Measurements from ENCODE around the gene PLXNA1.

The PLXNA1 gene

GRCh38 chr3:126989316-126990023, 6.6 kb downstream of the PLXNA1 start:
- no peak for DNase-seq

DNA sequence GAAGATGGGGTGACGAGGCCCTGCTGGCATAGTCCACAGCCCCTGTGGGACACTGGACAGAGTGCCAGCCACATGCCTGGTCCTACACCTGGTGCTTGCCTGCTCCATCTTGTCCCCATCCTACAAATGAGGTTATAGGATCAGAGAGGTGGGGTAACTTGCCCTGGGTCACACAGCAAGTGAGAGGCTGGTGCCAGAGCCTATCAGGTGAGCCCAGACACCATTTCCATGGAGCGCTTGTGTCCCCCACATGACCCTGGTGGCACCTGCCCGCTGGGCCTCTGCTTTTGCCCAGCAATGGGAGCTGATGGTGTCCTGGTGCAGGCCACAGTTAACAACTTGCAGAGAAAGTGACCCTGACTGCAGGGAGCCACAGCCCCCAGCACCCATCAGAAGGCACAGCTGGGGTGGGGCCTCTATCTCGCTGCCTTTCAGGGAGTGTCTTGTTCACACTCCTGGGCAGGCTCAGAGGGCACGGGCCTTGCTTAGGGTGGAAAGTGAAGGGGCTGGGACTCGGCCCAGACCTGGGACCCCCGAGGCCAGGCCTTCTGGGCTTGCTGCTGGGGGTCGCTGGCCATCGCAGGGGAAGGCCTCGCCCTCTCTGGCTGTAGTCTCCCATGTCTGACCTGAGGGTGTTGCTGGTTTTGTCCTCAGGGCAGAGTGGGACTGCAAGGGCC, 7.2 kb downstream of the PLXNA1 start:
- DNase-seq = no peak

GRCh38 chr3:126990890-126991289, 8.0 kb downstream of the PLXNA1 start:
- DNase-seq = no peak

DNA sequence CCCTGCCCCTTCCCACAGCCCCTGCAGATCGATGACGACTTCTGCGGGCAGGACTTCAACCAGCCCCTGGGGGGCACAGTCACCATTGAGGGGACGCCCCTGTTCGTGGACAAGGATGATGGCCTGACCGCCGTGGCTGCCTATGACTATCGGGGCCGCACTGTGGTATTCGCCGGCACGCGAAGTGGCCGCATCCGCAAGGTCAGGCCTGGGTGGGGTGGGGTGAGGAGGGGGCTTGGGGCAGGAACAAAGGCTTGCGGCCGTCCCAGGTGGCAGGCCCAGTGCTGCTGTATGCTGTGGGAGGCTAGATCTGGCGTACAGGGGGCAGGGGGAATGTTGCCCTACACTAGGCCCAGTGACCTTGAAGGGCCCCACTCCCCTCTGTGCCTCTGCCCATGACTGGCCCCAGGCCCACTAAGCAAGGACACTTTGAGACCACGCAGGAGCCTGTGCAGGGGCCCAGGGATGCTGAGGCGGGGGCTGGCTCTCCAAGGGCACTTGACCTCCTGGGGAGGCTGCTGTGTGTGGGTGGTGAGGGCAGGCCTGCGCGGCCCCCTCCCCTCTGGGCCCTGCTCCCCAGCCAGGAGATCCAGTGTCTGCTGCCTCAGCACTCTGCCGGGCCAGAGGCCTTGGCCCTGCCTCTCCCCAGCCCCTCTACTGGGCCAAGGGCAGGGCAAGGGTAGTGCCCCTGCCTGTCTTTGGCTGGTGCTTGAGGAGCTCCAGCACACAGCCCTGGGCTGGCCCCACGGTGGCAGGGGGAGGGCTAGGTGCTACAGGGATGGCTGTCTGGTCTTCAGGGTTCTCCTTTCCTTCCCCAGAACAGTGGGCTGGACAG, 8.7 kb downstream of the PLXNA1 start:
- no peak for DNase-seq

GRCh38 chr3:126992216-126992615, 9.3 kb downstream of the PLXNA1 start:
- no peak for DNase-seq

DNA sequence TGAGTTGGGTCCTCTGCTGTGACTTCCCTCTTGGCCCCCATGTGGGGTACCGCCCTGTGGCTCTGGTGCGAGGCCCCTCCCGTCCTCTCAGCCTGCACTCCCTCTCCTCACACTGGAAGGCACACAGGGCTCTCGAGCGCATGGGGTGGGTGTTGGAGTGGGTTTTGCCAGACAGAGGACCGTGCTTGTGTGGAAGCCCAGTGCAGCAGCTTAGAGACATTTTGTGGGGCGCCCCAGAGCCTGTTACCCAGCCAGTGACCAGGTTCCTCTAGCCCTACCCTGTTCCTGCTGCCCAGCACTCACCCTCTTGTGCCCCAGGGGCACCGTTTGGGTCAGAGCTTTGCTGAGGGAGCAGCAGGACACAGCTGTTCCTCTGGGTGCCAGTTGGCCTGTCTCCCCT, 9.9 kb downstream of the PLXNA1 start:
- no peak for DNase-seq

DNA sequence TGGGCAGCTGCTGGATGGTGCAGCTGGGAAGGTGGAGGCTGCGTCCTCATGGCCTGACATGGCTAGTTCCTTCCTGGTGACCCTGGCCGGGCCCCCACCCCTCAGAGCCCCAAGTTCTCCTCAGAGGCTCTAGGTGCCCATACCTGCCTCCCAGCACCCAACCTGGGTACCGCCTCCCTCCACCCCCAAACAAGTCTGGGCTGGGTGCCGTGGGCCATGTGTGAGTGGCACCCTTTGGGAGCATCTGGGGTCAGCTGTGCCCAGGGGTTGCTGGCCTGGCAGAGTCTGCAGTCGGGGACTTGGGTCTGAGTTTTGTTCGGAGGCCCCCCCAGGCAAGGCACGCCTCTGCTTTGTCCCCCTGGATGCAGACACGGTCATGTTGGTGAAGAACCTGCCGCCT, 10.5 kb downstream of the PLXNA1 start:
- DNase-seq = no peak

GRCh38 chr3:126994661-126995245, 11.8 kb downstream of the PLXNA1 start:
- no peak for DNase-seq

- DNase-seq = no peak
Measured at GRCh38 chr3:126995254-126995780, 12.4 kb downstream of the PLXNA1 start.

GRCh38 chr3:126995926-126996512, 13.1 kb downstream of the PLXNA1 start:
- DNase-seq = no peak

DNA sequence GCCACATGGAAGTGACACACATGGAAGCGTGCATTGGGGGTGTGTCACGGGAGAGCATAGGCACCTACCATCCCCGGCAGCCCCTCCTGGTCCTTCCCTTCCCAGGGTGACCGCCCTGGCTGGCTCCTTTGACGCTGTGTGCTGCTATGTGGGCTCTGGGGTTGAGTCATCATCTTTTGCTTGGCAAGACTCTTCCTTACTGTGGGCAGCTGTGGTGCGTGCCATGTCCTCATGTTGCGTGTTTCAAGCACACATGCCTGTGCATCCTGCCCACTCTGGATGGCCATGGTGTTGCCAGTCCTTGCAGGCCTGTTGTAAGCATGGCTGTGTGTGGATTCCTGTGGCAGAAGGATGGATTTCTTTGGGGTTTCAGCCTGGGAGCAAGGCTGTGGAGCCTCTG, 14.0 kb downstream of the PLXNA1 start:
- no peak for DNase-seq

DNA sequence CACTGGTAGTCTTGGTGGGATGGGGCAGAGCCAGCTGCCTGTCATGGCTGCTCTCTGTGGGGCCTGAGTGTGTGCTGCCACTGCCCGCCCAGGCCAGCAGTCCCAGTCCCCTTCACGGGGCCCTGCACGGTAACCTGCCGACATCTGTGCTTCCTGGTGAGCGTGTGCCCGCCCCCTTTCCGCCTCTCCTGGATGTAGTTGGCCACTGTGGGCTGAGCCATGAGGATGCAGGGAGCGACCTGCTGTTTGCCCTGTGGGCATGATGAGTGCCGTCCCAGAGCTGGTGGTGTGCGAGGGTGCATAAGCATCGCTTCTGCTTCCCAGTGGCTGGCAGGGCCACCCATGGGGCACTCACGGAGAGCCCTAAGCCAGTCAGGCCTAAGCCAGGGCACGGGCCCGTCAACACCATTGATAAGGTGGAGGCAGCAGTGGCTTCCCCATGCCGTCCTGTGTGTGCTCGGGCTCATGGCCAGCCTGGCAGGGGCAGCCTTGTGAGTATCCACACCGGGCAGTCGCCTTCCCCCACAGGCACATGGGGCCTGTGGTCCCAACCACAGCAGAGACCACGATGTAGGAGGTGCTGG, 14.6 kb downstream of the PLXNA1 start:
- no peak for DNase-seq

DNA sequence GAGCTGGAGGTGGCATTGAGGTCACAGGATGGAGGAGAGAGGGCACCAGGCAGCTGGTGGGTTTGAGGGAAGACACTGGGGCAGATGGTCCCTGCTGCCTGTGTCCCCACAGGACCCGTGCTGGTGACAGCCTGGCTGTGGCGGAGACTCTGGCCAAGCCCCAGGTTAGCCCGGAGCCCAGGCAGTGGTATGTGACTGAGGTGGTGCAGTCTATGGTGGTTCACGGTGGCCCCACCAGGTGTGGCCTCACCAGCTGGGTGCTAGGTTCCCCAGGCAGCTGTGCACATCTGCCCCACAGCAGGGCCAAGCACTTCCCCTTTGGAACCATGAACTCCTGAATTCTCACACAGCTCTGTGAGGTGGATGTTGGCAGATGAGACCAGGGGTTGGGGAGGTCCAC, 15.4 kb downstream of the PLXNA1 start:
- DNase-seq = no peak

DNA sequence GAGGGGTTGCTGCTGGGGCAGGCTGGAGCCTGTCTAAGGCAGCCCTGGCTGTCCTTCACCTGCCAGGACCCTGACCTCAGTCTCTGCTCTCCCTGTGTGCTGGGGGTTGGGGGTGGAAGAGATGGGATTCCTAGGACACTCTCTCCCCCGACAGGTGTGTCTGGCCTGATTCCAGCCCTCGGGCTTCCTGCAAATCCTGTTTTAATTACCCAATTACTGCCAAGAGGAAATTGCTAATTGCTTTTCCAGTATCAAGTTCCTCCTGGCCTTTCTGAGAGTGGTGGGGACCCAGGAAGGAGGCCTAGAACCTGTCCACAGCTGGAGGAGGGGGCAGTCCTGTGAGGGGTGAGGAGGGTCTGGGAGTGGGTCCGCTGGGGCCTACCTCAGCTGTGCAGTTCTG, 15.8 kb downstream of the PLXNA1 start:
- DNase-seq = no peak

DNA sequence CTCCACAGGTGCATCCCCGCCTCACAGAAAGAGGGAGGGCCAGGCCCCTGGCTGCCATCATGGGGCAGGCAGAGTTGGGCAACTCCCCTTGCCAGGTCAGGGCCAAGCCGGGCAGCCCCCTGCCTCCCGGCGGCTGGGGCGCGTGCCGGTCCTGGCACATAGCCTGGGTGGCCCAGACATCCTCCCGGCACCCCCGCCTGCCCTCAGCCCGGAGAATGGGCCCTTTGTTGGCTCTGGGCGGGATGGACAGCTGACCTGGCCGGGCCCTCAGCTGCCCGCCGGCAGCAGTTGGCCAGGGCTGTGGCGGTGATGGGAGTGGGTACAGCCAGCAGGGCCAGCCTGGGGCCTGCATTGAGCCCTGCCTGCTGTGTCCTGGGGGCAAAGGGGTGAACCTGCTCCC, 16.5 kb downstream of the PLXNA1 start:
- DNase-seq = no peak

DNA sequence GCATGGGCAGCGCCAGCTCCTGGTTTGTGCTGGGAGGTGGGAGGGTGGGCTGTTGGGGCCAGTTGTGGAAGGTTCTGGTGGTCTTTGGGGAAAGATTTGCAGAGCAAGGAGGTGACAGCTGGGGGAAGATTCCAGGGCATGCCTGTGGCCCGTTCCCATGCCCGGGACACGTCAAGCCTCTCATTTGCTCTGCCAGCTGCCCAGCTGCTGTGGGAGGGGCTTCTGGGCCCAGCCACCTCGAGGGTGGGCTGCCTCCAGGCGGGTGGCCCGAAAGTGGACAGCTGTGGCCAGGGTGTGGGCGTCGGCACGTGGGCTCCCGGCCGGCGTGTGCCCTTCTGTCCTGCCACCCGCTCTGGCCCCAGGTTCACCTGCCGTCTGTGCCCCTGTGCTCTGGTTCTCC, 17.2 kb downstream of the PLXNA1 start:
- no peak for DNase-seq

DNA sequence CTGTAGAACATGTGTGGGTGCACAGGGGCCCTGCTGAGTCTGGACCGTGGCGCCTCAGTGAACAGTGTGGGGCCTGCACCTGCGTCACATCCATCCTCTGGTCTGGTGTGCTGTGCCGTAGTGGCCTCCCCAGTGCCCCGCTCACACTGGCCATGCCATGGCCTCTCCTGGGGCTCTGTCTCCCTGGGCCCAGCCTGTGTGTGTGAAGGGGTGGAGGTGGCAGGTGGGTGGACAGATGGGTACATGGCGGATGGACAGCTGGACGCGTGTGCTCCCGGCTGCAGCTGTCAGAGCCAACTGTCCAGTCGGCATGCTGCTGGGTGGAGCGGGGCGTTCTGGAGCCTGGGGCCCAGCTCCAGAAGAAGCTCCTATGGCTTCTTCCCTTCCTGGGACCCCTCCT, 17.8 kb downstream of the PLXNA1 start:
- DNase-seq = no peak

- DNase-seq = no peak
Measured at GRCh38 chr3:127001486-127002194, 18.7 kb downstream of the PLXNA1 start.

- no peak for DNase-seq
Measured at GRCh38 chr3:127002195-127003174, 19.6 kb downstream of the PLXNA1 start.

- no peak for DNase-seq
Measured at GRCh38 chr3:127003175-127003555, 20.2 kb downstream of the PLXNA1 start.

All from NCI-H345 (cell line).